Stimulated activated CD8-positive, alpha-beta memory T cell treated with anti-CD3 and anti-CD28 coated beads, Interleukin-15, amount 100 ng/mL, for 24 hours (primary cell): ENCODE measurements around the gene IFITM1.
"Not testable (repeated sequence)": the region's sequence is repeated elsewhere in the genome, so short reads cannot be mapped to it uniquely, and the experiment has no call there.

Source experiments
- DNase-seq: peaks from one replicate; pipeline ENCODE4 v3.0.0-alpha.2; 2020; ENCODE audit warnings: low read depth

Gene IFITM1

GRCh38 chr11:308740-309665 lies 4.8 kb upstream of the IFITM1 start:
- DNase-seq, result not testable (repeated sequence)

- not testable (repeated sequence) for DNase-seq
These were observed 3.8 kb upstream of the IFITM1 start for GRCh38 chr11:309979-310572.

GRCh38 chr11:311013-311748 lies 2.7 kb upstream of the IFITM1 start:
- DNase-seq, result not testable (repeated sequence)

- no peak for DNase-seq
These were observed 1.6 kb upstream of the IFITM1 start for GRCh38 chr11:312092-312816.

- no peak for DNase-seq
These were observed 495 bp upstream of the IFITM1 start for GRCh38 chr11:313304-313786.

- not testable (repeated sequence) for DNase-seq
These were observed 675 bp downstream of the IFITM1 start for GRCh38 chr11:314554-314875.

GRCh38 chr11:315051-315481 lies 1.2 kb downstream of the IFITM1 start:
- no peak for DNase-seq

GRCh38 chr11:315516-315994 lies 1.7 kb downstream of the IFITM1 start:
- no peak for DNase-seq

- no peak for DNase-seq
These were observed 2.3 kb downstream of the IFITM1 start for GRCh38 chr11:316031-316701.

GRCh38 chr11:316891-317301 lies 3.1 kb downstream of the IFITM1 start:
- DNase-seq, result no peak

GRCh38 chr11:317668-318404 lies 4.0 kb downstream of the IFITM1 start:
- not testable (repeated sequence) for DNase-seq

GRCh38 chr11:318405-319120 lies 4.7 kb downstream of the IFITM1 start:
- not testable (repeated sequence) for DNase-seq

GRCh38 chr11:319121-319887 lies 5.5 kb downstream of the IFITM1 start:
- not testable (repeated sequence) for DNase-seq

GRCh38 chr11:319888-320273 lies 6.0 kb downstream of the IFITM1 start:
- DNase-seq, result not testable (repeated sequence)

GRCh38 chr11:324156-324555 lies 10.3 kb downstream of the IFITM1 start:
- DNase-seq, result no peak

GRCh38 chr11:324593-325517 lies 11.0 kb downstream of the IFITM1 start:
- DNase-seq, result not testable (repeated sequence)

- no peak for DNase-seq
These were observed 12.2 kb downstream of the IFITM1 start for GRCh38 chr11:325796-326591.
